Smooth muscle cell of the pulmonary artery (primary cell): ENCODE results near the gene CENPE. TPM values are rescaled to one million over a fixed set of nuclear protein-coding genes. Genes with fewer than 3 reads are reported as not detected.

Experiments used
- total RNA-seq: library from RNA; depleted of rRNA; stranded (reverse); fragments of >200 nt; gene quantifications from 2 replicates; pipeline ENCODE4 v1.2.3, GENCODE V29; 2014

Gene CENPE
- 2.2 and 5.5 TPM in 2 replicates for total RNA-seq

GRCh38 chr4:103198111-103198765 lies at the start of gene CENPE:
Gene CENPE (minus strand): TSS chr4:103198343. CDS start chr4:103198319, 24 bp downstream.

GRCh38 chr4:103099691-103100392 lies 98.3 kb downstream of the CENPE start, which contains the start of gene BDH2:
Gene BDH2 (minus strand): TSS chr4:103099834. CDS start chr4:103096254, 3,580 bp downstream.

DNA sequence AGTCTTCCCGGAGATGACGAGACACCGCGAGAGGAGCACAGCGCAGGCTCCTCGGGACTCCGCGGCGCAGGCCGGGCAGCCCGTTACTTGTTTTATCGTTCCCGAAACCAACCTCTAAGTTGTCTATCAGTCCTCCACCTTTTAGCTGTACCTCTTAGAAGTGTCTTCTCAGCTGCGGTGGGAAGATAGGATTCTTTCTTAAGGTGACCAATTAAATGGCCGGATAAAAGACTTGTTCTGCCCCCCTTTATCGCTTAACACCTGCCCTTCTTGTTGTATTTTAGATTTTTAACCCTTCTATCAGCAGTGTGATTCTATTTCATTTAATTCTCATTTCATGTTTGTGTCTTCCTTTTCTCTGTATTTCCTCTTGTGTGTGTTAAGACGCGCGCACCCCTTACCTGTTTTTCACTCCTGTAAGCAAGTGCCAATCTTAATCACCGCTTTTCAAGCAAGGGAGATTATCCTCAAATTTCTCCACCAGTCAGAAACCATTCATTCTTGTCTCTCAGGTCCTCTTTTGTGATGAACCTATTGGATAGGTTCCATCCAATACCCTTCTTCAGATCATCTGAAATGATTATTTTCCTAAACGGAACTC lies 121.3 kb downstream of the CENPE start, which contains the start of gene SLC9B2:
TSS of gene SLC9B2 (minus strand) at position 15 of the 601 bp plus-strand sequence. CDS start 9,211 bp downstream, outside the sequence.

Other genes with a start within 250 kb of the CENPE start
- 0.76 and 2.0 TPM in 2 replicates for gene SLC9B1, start 178.6 kb downstream of the CENPE start, total RNA-seq
- 19.2 and 27.4 TPM in 2 replicates for gene SLC9B2, start 121.6 kb downstream of the CENPE start, total RNA-seq
- 37.1 and 41.1 TPM in 2 replicates for gene BDH2, start 98.5 kb downstream of the CENPE start, total RNA-seq